Activated CD4-positive, alpha-beta memory T cell treated with anti-CD3 and anti-CD28 coated beads for 36 hours (primary cell): Measurements from ENCODE around the gene SPATA24. TPM values are rescaled to one million over a fixed set of nuclear protein-coding genes. Genes with fewer than 3 reads are reported as not detected.

Experiments used
- CTCF ChIA-PET: fragments of 350-600 bp; sonication (Branson Sonifier 250); formaldehyde crosslinking; loops from one replicate; lab custom pipeline; 2021; ENCODE audit warnings: antibody characterized with exemption, inconsistent platforms; lab: Charles Lee
- POLR2A ChIA-PET: fragments of 350-600 bp; sonication (Branson Sonifier 250); formaldehyde crosslinking; loops from one replicate; lab custom pipeline; 2021; ENCODE audit warnings: antibody characterized with exemption; lab: Charles Lee
- DNase-seq: peaks from one replicate; pipeline ENCODE4 v3.0.0-alpha.2; 2020
- H3K27ac Mint-ChIP-seq: one replicate; pipeline ENCODE4 v1.8.0; 2021; ENCODE audit warnings: mixed read lengths
- H3K27me3 Mint-ChIP-seq: one replicate; pipeline ENCODE4 v1.8.0; 2021; ENCODE audit warnings: mixed read lengths
- H3K36me3 Mint-ChIP-seq: one replicate; pipeline ENCODE4 v1.8.0; 2021; ENCODE audit warnings: mixed read lengths
- H3K4me1 Mint-ChIP-seq: one replicate; pipeline ENCODE4 v1.8.0; 2021; ENCODE audit warnings: low read depth, mixed read lengths
- H3K4me3 Mint-ChIP-seq: one replicate; pipeline ENCODE4 v1.8.0; 2021; ENCODE audit warnings: mild to moderate bottlenecking, mixed read lengths
- H3K9me3 Mint-ChIP-seq: one replicate; pipeline ENCODE4 v1.8.0; 2021; ENCODE audit warnings: mixed read lengths
- intact Hi-C: fragments of 100-400 bp; cut with micrococcal nuclease; formaldehyde crosslinking; loops from one replicate; pipeline ENCODE4 v1.15.1; 2023
- total RNA-seq, 2 experiments: library from RNA; stranded (reverse); gene quantifications; one replicate each; pipeline ENCODE4 v1.2.3, GENCODE V29; 2021

Gene SPATA24
- total RNA-seq, 2 experiments from 2014 or later: 3.7 to 5.2 TPM

GRCh38 chr5:139394654-139395566 lies 9.0 kb downstream of the SPATA24 start, which contains the start of gene PROB1:
Gene PROB1, minus strand, starts transcription at chr5:139395104. Its CDS starts 23 bp downstream, at chr5:139395081.
- no peaks in the 10 kb centered on the region for H3K27me3 Mint-ChIP-seq
- POLR2A ChIA-PET: interaction anchor here (0.9 to 5.5 kb wide), 3 partner anchors 9 to 101 kb away, joined by 4 to 57 read pairs (median 4); partner anchors contain the start of gene SPATA24
- peaks cover 34% of the 10 kb centered on the region for H3K4me1 Mint-ChIP-seq
- CTCF ChIA-PET: interaction anchor here (0.7 to 5.8 kb wide), 4 partner anchors 8 to 88 kb away, joined by 3 to 37 read pairs (median 3); partner anchors contain the start of genes PAIP2, SPATA24 and STING1
- DNase-seq: no peak
- intact Hi-C loops: loop anchor here (5.0 kb wide), 1 partner anchor 198 kb away; the partner anchor contains the start of gene SIL1
- H3K27ac Mint-ChIP-seq: no peak within 1 kb of the TSS
- H3K4me3 Mint-ChIP-seq: peak within 1 kb of the TSS; percentile 93
- H3K9me3 Mint-ChIP-seq: no peaks in the 10 kb centered on the region
- H3K36me3 Mint-ChIP-seq: peaks cover 19% of the 10 kb centered on the region

GRCh38 chr5:139394123-139394653 lies 9.7 kb downstream of the SPATA24 start:
- ChIA-PET POLR2A (interaction anchor here (1.7 to 5.5 kb wide), 2 partner anchors 10 to 22 kb away, joined by 4 to 57 read pairs; partner anchors contain the start of gene SPATA24), CTCF (interaction anchor here (0.7 to 5.8 kb wide), 2 partner anchors 8 to 71 kb away, joined by 3 to 37 read pairs; partner anchors contain the start of gene SPATA24)
- Mint-ChIP-seq H3K36me3 (peaks cover 18% of the 10 kb centered on the region), H3K9me3 (no peaks in the 10 kb centered on the region), H3K4me1 (peaks cover 34% of the 10 kb centered on the region), H3K27ac (no peak overlapping the region), H3K4me3 (peak overlapping the region; percentile 93), H3K27me3 (no peaks in the 10 kb centered on the region)
- DNase-seq: peak; percentile 68
- intact Hi-C loops: loop anchor here (5.0 kb wide), 1 partner anchor 197 kb away; the partner anchor contains the start of gene SIL1

- peaks cover 18% of the 10 kb centered on the region for H3K36me3 Mint-ChIP-seq
- H3K27ac Mint-ChIP-seq: peak overlapping the region; percentile 87
- intact Hi-C loops: loop anchor here (5.0 kb wide), 1 partner anchor 196 kb away; the partner anchor contains the start of gene SIL1
- ChIA-PET POLR2A (interaction anchor here (1.0 to 5.5 kb wide), 6 partner anchors 9 to 100 kb away, joined by 3 to 57 read pairs (median 10); partner anchors contain the start of genes MATR3, PAIP2 and SPATA24), CTCF (interaction anchor here (1.0 to 5.8 kb wide), 3 partner anchors 9 to 120 kb away, joined by 4 to 37 read pairs (median 4); partner anchors contain the start of gene SPATA24)
- no peaks in the 10 kb centered on the region for H3K27me3 Mint-ChIP-seq
- H3K9me3 Mint-ChIP-seq: no peaks in the 10 kb centered on the region
- peaks cover 34% of the 10 kb centered on the region for H3K4me1 Mint-ChIP-seq
- peak overlapping the region; percentile 93 for H3K4me3 Mint-ChIP-seq
- peak; percentile 35 for DNase-seq
Measured at GRCh38 chr5:139393497-139394122, 10.3 kb downstream of the SPATA24 start.

GRCh38 chr5:139392678-139393496 lies 11.0 kb downstream of the SPATA24 start:
- intact Hi-C loops: loop anchor here (1.0 to 5.0 kb wide), 3 partner anchors 11 to 196 kb away; partner anchors contain the start of genes PAIP2, SIL1 and SPATA24
- Mint-ChIP-seq H3K4me1 (peaks cover 34% of the 10 kb centered on the region), H3K9me3 (no peaks in the 10 kb centered on the region), H3K27ac (peak overlapping the region; percentile 87), H3K4me3 (peak overlapping the region; percentile 93), H3K36me3 (peaks cover 18% of the 10 kb centered on the region), H3K27me3 (no peaks in the 10 kb centered on the region)
- ChIA-PET POLR2A (interaction anchor here (1.0 to 5.5 kb wide), 7 partner anchors 10 to 99 kb away, joined by 3 to 57 read pairs (median 5); partner anchors contain the start of genes MATR3, PAIP2 and SPATA24), CTCF (interaction anchor here (1.0 to 5.8 kb wide), 5 partner anchors 10 to 121 kb away, joined by 4 to 37 read pairs (median 6); partner anchors contain the start of genes PAIP2 and SPATA24)
- peak; percentile 93 for DNase-seq

GRCh38 chr5:139392324-139392677 lies 11.6 kb downstream of the SPATA24 start:
- intact Hi-C loops: loop anchor here (1.0 to 5.0 kb wide), 3 partner anchors 12 to 195 kb away; partner anchors contain the start of genes PAIP2, SIL1 and SPATA24
- POLR2A ChIA-PET: interaction anchor here (1.6 to 5.5 kb wide), 6 partner anchors 11 to 89 kb away, joined by 3 to 57 read pairs (median 12); partner anchors contain the start of genes PAIP2 and SPATA24
- CTCF ChIA-PET: interaction anchor here (0.9 to 5.8 kb wide), 7 partner anchors 10 to 141 kb away, joined by 3 to 37 read pairs (median 4); partner anchors contain the start of genes PAIP2 and SPATA24
- DNase-seq: no peak
- H3K36me3 Mint-ChIP-seq: peaks cover 18% of the 10 kb centered on the region
- H3K27me3 Mint-ChIP-seq: no peaks in the 10 kb centered on the region
- peak overlapping the region; percentile 87 for H3K27ac Mint-ChIP-seq
- peaks cover 34% of the 10 kb centered on the region for H3K4me1 Mint-ChIP-seq
- peak overlapping the region; percentile 98 for H3K4me3 Mint-ChIP-seq
- no peaks in the 10 kb centered on the region for H3K9me3 Mint-ChIP-seq

GRCh38 chr5:139391570-139392323 lies 12.1 kb downstream of the SPATA24 start:
- H3K4me1 Mint-ChIP-seq: peaks cover 30% of the 10 kb centered on the region
- no peaks in the 10 kb centered on the region for H3K27me3 Mint-ChIP-seq
- no peaks in the 10 kb centered on the region for H3K9me3 Mint-ChIP-seq
- H3K36me3 Mint-ChIP-seq: peaks cover 15% of the 10 kb centered on the region
- intact Hi-C loops: loop anchor here (1.0 to 5.0 kb wide), 5 partner anchors 13 to 194 kb away; partner anchors contain the start of genes PAIP2, SIL1 and SPATA24
- ChIA-PET CTCF (interaction anchor here (0.9 to 5.8 kb wide), 11 partner anchors 11 to 141 kb away, joined by 3 to 37 read pairs (median 4); partner anchors contain the start of genes MATR3, PAIP2 and SPATA24), POLR2A (interaction anchor here (0.9 to 5.5 kb wide), 9 partner anchors 11 to 170 kb away, joined by 3 to 57 read pairs (median 8); partner anchors contain the start of genes MATR3, PAIP2, SPATA24 and UBE2D2)
- H3K27ac Mint-ChIP-seq: peak overlapping the region; percentile 95
- H3K4me3 Mint-ChIP-seq: peak overlapping the region; percentile 98
- peak; percentile 63 for DNase-seq

- Mint-ChIP-seq H3K4me3 (peak overlapping the region; percentile 98), H3K4me1 (peaks cover 35% of the 10 kb centered on the region), H3K9me3 (no peaks in the 10 kb centered on the region), H3K27me3 (no peaks in the 10 kb centered on the region), H3K27ac (peak overlapping the region; percentile 95), H3K36me3 (peaks cover 13% of the 10 kb centered on the region)
- DNase-seq: no peak
- CTCF ChIA-PET: interaction anchor here (0.9 to 5.8 kb wide), 10 partner anchors 12 to 140 kb away, joined by 3 to 37 read pairs (median 4); partner anchors contain the start of genes MATR3, PAIP2 and SPATA24
- POLR2A ChIA-PET: interaction anchor here (0.9 to 5.5 kb wide), 10 partner anchors 12 to 170 kb away, joined by 3 to 57 read pairs (median 6); partner anchors contain the start of genes MATR3, PAIP2, SPATA24 and UBE2D2
- intact Hi-C loops: loop anchor here (1.0 to 5.0 kb wide), 6 partner anchors 24 to 816 kb away; partner anchors contain the start of genes HSPA9 and SIL1
Measured at GRCh38 chr5:139390639-139391569, 13.0 kb downstream of the SPATA24 start.

- Mint-ChIP-seq H3K9me3 (no peaks in the 10 kb centered on the region), H3K27ac (peak within 1 kb of the TSS; percentile 95), H3K36me3 (peaks cover 6% of the 10 kb centered on the region), H3K27me3 (no peaks in the 10 kb centered on the region), H3K4me3 (peak within 1 kb of the TSS; percentile 98), H3K4me1 (peaks cover 44% of the 10 kb centered on the region)
- peak; percentile 86 for DNase-seq
- ChIA-PET POLR2A (interaction anchor here (0.6 to 5.5 kb wide), 7 partner anchors 15 to 96 kb away, joined by 3 to 57 read pairs (median 5); partner anchors contain the start of genes MATR3 and PAIP2), CTCF (interaction anchor here (0.6 to 5.8 kb wide), 7 partner anchors 13 to 124 kb away, joined by 3 to 37 read pairs (median 4); partner anchors contain the start of genes MATR3, PAIP2 and SPATA24)
- intact Hi-C loops: loop anchor here (1.0 to 5.0 kb wide), 6 partner anchors 25 to 815 kb away; partner anchors contain the start of genes HSPA9 and SIL1
Measured at GRCh38 chr5:139389701-139390638, 13.9 kb downstream of the SPATA24 start, which contains the start of gene MZB1. Gene MZB1, minus strand, starts transcription at chr5:139389913. Its CDS starts 57 bp downstream, at chr5:139389856.
